ENCODE measurements around the gene CLIC3. TPM values are rescaled to one million over a fixed set of nuclear protein-coding genes. Genes with fewer than 3 reads are reported as not detected.
A peak's percentile ranks its signal among the peaks of the same experiment; 100 is the strongest.
"Not testable (repeated sequence)": the region's sequence is repeated elsewhere in the genome, so short reads cannot be mapped to it uniquely, and the experiment has no call there.

The CLIC3 gene
- polyA plus RNA-seq, 2 donors = 351 to 474 TPM

DNA sequence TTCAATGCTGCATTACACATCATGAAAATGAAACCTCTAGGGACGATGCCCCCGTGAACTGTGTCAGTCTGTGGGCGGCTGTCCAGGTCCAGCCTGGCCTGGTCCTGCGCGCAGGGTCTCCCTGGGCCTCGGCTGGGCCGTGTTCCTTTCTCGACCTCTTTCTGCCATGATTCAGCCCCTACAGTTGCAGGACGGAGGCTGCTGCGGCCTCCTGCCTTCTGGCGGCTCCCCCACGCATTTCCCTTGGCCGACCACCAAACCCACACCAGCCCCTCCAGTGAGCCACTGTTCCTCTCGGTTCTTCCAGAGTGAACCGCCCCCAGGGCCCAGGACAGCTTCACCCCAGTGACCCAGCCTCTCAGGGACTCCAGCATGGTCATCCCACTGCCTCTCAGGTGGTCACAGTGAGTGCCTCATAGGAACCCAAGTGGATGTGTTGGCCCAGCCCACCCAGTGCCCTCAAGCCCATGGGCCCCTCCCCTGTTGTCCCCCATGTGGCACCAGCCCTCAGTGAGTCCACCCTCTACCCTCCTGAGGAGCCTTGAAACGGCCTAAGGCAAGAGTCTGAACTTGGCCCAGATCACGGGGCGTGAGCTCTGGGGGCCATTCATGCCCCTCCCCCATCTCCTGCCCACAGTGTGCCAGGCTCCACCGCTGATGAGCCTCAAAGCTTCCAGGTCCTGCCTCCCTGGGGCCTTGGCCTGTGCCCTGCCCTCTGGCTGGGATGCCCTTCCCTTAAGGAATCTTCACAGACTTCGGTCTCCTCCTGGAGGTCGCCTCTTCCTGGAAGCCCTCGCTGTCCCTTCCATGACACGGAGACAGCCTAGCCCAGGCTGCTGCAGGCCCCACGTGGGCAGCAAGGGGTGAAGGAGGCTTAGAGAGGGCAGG, 10.0 kb upstream of the CLIC3 start:
- H3K27me3 ChIP-seq (ENCODE audit: control insufficient read depth in 1 of 2, insufficient read depth in 2 of 2, low read length in 2 of 2) = no peaks in the 10 kb centered on the region
- H3K36me3 ChIP-seq (ENCODE audit: control insufficient read depth in 2 of 2, insufficient read depth in 2 of 2, low read length in 1 of 2) = peaks cover 0 to 7% of the 10 kb centered on the region in 2 donors
- H3K9me3 ChIP-seq (ENCODE audit: control insufficient read depth in 2 of 2, insufficient read depth in 1 of 2, low read depth in 1 of 2, low read length in 1 of 2) = no peaks in the 10 kb centered on the region
- no peak overlapping the region for H3K27ac ChIP-seq (ENCODE audit: low read depth in 2 of 2, low read length in 1 of 2)
- H3K4me1 ChIP-seq (ENCODE audit: control insufficient read depth in 2 of 2, insufficient read depth in 2 of 2, low read length in 1 of 2) = no peaks in the 10 kb centered on the region
- WGBS, 2 donors = 67 to 73% methylated on average over 24 of the region's 24 CpGs
- no peak overlapping the region for H3K4me3 ChIP-seq (ENCODE audit: low read depth in 1 of 2, low read length in 2 of 2)

DNA sequence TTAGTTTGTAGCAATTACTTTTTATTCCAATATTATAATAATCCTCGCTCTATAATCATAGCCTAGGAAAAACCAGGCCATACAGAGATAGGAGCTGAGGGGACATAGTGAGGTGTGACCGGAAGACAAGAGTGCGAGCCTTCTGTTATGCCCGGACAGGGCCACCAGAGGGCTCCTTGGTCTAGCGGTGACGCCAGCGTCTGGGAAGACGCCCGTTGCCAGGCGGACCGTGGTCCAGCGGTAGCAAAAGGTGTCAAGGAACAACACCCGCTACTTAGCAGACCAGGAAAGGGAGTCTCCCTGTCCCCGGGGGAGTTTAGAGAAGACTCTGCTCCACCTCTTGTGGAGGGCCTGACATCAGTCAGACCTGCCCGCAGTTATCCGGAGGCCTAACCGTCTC, 7.9 kb upstream of the CLIC3 start:
- H3K36me3 ChIP-seq (ENCODE audit: control insufficient read depth in 2 of 2, insufficient read depth in 2 of 2, low read length in 1 of 2); H3K27ac ChIP-seq (ENCODE audit: low read depth in 2 of 2, low read length in 1 of 2); H3K4me1 ChIP-seq (ENCODE audit: control insufficient read depth in 2 of 2, insufficient read depth in 2 of 2, low read length in 1 of 2); H3K27me3 ChIP-seq (ENCODE audit: control insufficient read depth in 1 of 2, insufficient read depth in 2 of 2, low read length in 2 of 2); H3K4me3 ChIP-seq (ENCODE audit: low read depth in 1 of 2, low read length in 2 of 2); H3K9me3 ChIP-seq (ENCODE audit: control insufficient read depth in 2 of 2, insufficient read depth in 1 of 2, low read depth in 1 of 2, low read length in 1 of 2): not testable (repeated sequence)
- 44 to 68% methylated on average over 9 to 17 of the region's 17 CpGs for WGBS, 2 donors

DNA sequence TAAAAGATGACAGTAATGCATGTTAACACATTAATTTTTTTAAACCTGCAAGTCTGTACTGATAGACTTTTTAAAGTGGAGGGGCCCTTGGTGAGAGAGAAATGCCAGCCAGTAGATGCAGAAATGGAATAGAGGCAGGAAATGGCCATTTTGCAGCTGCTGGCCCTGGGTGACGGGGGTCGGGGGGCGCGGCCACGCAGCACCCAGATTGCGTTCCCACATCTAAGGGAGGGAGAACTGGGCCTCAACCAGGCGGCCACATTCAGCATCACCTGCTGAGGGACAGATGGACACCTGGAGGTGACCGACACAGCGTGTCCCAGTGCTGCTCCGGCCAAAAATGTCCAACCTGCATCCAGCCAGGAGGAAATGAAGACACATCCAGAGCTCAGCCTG, 6.3 kb upstream of the CLIC3 start:
- Histone ChIP-seq H3K4me1 (ENCODE audit: control insufficient read depth in 2 of 2, insufficient read depth in 2 of 2, low read length in 1 of 2) (peaks cover 0 to 3% of the 10 kb centered on the region in 2 donors), H3K36me3 (ENCODE audit: control insufficient read depth in 2 of 2, insufficient read depth in 2 of 2, low read length in 1 of 2) (no peaks in the 10 kb centered on the region), H3K27me3 (ENCODE audit: control insufficient read depth in 1 of 2, insufficient read depth in 2 of 2, low read length in 2 of 2) (no peaks in the 10 kb centered on the region), H3K9me3 (ENCODE audit: control insufficient read depth in 2 of 2, insufficient read depth in 1 of 2, low read depth in 1 of 2, low read length in 1 of 2) (no peaks in the 10 kb centered on the region), H3K27ac (ENCODE audit: low read depth in 2 of 2, low read length in 1 of 2) (no peak overlapping the region), H3K4me3 (ENCODE audit: low read depth in 1 of 2, low read length in 2 of 2) (no peak overlapping the region)
- WGBS, 2 donors = 91 to 92% methylated on average over 10 of the region's 10 CpGs

GRCh38 chr9:137001857-137002645, 5.7 kb upstream of the CLIC3 start:
- Histone ChIP-seq H3K9me3 (ENCODE audit: control insufficient read depth in 2 of 2, insufficient read depth in 1 of 2, low read depth in 1 of 2, low read length in 1 of 2) (no peaks in the 10 kb centered on the region), H3K27me3 (ENCODE audit: control insufficient read depth in 1 of 2, insufficient read depth in 2 of 2, low read length in 2 of 2) (no peaks in the 10 kb centered on the region), H3K27ac (ENCODE audit: low read depth in 2 of 2, low read length in 1 of 2) (no peak overlapping the region), H3K4me3 (ENCODE audit: low read depth in 1 of 2, low read length in 2 of 2) (no peak overlapping the region), H3K4me1 (ENCODE audit: control insufficient read depth in 2 of 2, insufficient read depth in 2 of 2, low read length in 1 of 2) (peaks cover 0 to 8% of the 10 kb centered on the region in 2 donors), H3K36me3 (ENCODE audit: control insufficient read depth in 2 of 2, insufficient read depth in 2 of 2, low read length in 1 of 2) (no peaks in the 10 kb centered on the region)
- 82 to 86% methylated on average over 20 of the region's 20 CpGs for WGBS, 2 donors

GRCh38 chr9:137000177-137000930, 4.0 kb upstream of the CLIC3 start:
- Histone ChIP-seq H3K27me3 (ENCODE audit: control insufficient read depth in 1 of 2, insufficient read depth in 2 of 2, low read length in 2 of 2) (no peaks in the 10 kb centered on the region), H3K4me1 (ENCODE audit: control insufficient read depth in 2 of 2, insufficient read depth in 2 of 2, low read length in 1 of 2) (peaks cover 0 to 14% of the 10 kb centered on the region in 2 donors), H3K4me3 (ENCODE audit: low read depth in 1 of 2, low read length in 2 of 2) (no peak overlapping the region), H3K36me3 (ENCODE audit: control insufficient read depth in 2 of 2, insufficient read depth in 2 of 2, low read length in 1 of 2) (no peaks in the 10 kb centered on the region), H3K27ac (ENCODE audit: low read depth in 2 of 2, low read length in 1 of 2) (peak overlapping the region in 1 of 2 donors; percentile 37), H3K9me3 (ENCODE audit: control insufficient read depth in 2 of 2, insufficient read depth in 1 of 2, low read depth in 1 of 2, low read length in 1 of 2) (no peaks in the 10 kb centered on the region)
- WGBS, 2 donors = 60 to 64% methylated on average over 10 of the region's 10 CpGs

GRCh38 chr9:136997830-136998234, 1.5 kb upstream of the CLIC3 start:
- Histone ChIP-seq H3K4me3 (ENCODE audit: low read depth in 1 of 2, low read length in 2 of 2) (no peak overlapping the region), H3K4me1 (ENCODE audit: control insufficient read depth in 2 of 2, insufficient read depth in 2 of 2, low read length in 1 of 2) (peaks cover 0 to 32% of the 10 kb centered on the region in 2 donors), H3K9me3 (ENCODE audit: control insufficient read depth in 2 of 2, insufficient read depth in 1 of 2, low read depth in 1 of 2, low read length in 1 of 2) (no peaks in the 10 kb centered on the region), H3K27ac (ENCODE audit: low read depth in 2 of 2, low read length in 1 of 2) (peak overlapping the region; percentile 73 to 88), H3K36me3 (ENCODE audit: control insufficient read depth in 2 of 2, insufficient read depth in 2 of 2, low read length in 1 of 2) (peaks cover 0 to 9% of the 10 kb centered on the region in 2 donors), H3K27me3 (ENCODE audit: control insufficient read depth in 1 of 2, insufficient read depth in 2 of 2, low read length in 2 of 2) (no peaks in the 10 kb centered on the region)
- WGBS, 2 donors = 59 to 62% methylated on average over 18 of the region's 18 CpGs

DNA sequence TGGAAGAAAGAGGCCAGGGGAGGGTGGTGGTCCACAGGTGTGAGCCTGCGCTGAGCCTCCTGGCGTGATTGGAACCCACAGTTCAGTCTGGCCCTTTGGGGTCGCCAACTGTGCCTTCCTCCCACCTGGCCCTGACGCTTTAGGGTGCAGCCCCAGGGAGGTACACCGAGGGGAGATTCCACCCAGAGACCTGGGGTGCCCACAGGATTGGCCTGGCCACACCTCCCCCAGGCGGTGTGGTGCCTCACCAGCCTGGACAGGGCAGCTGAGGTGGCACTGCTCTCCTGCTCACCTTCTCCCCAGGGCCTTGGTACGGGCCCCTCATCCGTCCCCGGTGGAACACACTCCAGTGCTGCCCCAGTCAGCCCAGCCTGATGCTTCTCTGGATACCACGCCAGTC, 1.0 kb upstream of the CLIC3 start:
- Histone ChIP-seq H3K36me3 (ENCODE audit: control insufficient read depth in 2 of 2, insufficient read depth in 2 of 2, low read length in 1 of 2) (peaks cover 0 to 9% of the 10 kb centered on the region in 2 donors), H3K4me3 (ENCODE audit: low read depth in 1 of 2, low read length in 2 of 2) (no peak overlapping the region), H3K27ac (ENCODE audit: low read depth in 2 of 2, low read length in 1 of 2) (peak overlapping the region; percentile 73 to 88), H3K4me1 (ENCODE audit: control insufficient read depth in 2 of 2, insufficient read depth in 2 of 2, low read length in 1 of 2) (peaks cover 0 to 35% of the 10 kb centered on the region in 2 donors), H3K27me3 (ENCODE audit: control insufficient read depth in 1 of 2, insufficient read depth in 2 of 2, low read length in 2 of 2) (no peaks in the 10 kb centered on the region), H3K9me3 (ENCODE audit: control insufficient read depth in 2 of 2, insufficient read depth in 1 of 2, low read depth in 1 of 2, low read length in 1 of 2) (no peaks in the 10 kb centered on the region)
- 63 to 68% methylated on average over 10 of the region's 10 CpGs for WGBS, 2 donors

DNA sequence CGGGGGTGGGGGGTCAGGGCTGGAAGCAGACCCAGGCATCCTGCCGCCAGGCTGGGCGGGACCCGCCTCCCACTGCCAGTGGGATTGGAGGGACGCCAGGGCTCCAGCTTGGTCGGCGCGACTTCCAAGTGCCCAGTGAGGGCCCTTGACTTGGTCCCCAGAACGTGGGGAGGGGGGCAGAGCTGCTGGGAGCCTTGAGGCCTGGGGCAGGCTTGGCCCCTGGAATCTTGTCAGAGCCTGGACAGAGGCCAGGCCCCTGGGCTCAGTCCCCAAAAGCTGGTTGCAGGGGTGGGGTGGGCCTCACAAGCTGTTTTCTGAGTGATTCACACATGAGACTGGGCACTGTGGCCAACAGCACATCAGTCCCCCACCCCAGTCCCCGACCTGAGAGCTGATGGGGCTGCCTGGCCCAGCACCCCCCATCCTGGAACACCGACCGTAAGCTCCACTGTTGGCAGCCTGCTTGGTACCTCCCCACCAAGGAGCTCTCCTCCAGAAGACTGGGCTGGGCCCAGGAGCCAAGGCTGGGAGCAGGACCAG, 526 bp downstream of the CLIC3 start:
- no peaks in the 10 kb centered on the region for H3K27me3 ChIP-seq (ENCODE audit: control insufficient read depth in 1 of 2, insufficient read depth in 2 of 2, low read length in 2 of 2)
- H3K9me3 ChIP-seq (ENCODE audit: control insufficient read depth in 2 of 2, insufficient read depth in 1 of 2, low read depth in 1 of 2, low read length in 1 of 2) = no peaks in the 10 kb centered on the region
- H3K4me3 ChIP-seq (ENCODE audit: low read depth in 1 of 2, low read length in 2 of 2) = peak overlapping the region; percentile 51 to 52
- WGBS, 2 donors = 15 to 16% methylated on average over 11 to 12 of the region's 12 CpGs
- peaks cover 0 to 9% of the 10 kb centered on the region in 2 donors for H3K36me3 ChIP-seq (ENCODE audit: control insufficient read depth in 2 of 2, insufficient read depth in 2 of 2, low read length in 1 of 2)
- H3K27ac ChIP-seq (ENCODE audit: low read depth in 2 of 2, low read length in 1 of 2) = peak overlapping the region; percentile 88
- H3K4me1 ChIP-seq (ENCODE audit: control insufficient read depth in 2 of 2, insufficient read depth in 2 of 2, low read length in 1 of 2) = peaks cover 0 to 35% of the 10 kb centered on the region in 2 donors

DNA sequence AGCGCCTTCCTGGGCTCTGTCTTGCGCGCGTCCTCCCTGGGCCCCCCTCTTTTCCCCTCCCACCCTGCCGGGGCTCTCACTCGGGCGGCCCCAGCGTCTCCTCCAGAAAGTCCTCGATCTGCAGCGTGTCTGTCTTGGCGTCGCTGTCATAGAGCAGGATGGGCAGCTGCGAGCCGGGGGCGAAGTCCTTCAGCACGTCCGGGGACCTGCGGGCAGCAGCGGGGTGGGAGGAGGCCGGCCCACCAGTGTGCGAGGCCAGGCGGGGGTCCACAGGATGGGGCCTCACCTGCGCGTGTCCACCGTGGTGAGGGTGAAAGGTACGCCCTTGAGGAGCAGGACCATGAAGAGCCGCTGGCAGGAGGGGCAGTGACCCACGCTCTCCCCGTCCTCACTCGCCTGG, 1.0 kb downstream of the CLIC3 start:
- Histone ChIP-seq H3K36me3 (ENCODE audit: control insufficient read depth in 2 of 2, insufficient read depth in 2 of 2, low read length in 1 of 2) (peaks cover 0 to 9% of the 10 kb centered on the region in 2 donors), H3K9me3 (ENCODE audit: control insufficient read depth in 2 of 2, insufficient read depth in 1 of 2, low read depth in 1 of 2, low read length in 1 of 2) (no peaks in the 10 kb centered on the region), H3K27me3 (ENCODE audit: control insufficient read depth in 1 of 2, insufficient read depth in 2 of 2, low read length in 2 of 2) (no peaks in the 10 kb centered on the region), H3K4me3 (ENCODE audit: low read depth in 1 of 2, low read length in 2 of 2) (peak overlapping the region; percentile 51 to 52), H3K4me1 (ENCODE audit: control insufficient read depth in 2 of 2, insufficient read depth in 2 of 2, low read length in 1 of 2) (peaks cover 0 to 35% of the 10 kb centered on the region in 2 donors), H3K27ac (ENCODE audit: low read depth in 2 of 2, low read length in 1 of 2) (peak overlapping the region; percentile 88)
- 22 to 29% methylated on average over 30 of the region's 30 CpGs for WGBS, 2 donors

Data from esophagus (tissue), 2 donors.